ENCODE results near the gene DHFR2.
"Not testable (repeated sequence)": the region's sequence is repeated elsewhere in the genome, so short reads cannot be mapped to it uniquely, and the experiment has no call there.

Gene DHFR2

DNA sequence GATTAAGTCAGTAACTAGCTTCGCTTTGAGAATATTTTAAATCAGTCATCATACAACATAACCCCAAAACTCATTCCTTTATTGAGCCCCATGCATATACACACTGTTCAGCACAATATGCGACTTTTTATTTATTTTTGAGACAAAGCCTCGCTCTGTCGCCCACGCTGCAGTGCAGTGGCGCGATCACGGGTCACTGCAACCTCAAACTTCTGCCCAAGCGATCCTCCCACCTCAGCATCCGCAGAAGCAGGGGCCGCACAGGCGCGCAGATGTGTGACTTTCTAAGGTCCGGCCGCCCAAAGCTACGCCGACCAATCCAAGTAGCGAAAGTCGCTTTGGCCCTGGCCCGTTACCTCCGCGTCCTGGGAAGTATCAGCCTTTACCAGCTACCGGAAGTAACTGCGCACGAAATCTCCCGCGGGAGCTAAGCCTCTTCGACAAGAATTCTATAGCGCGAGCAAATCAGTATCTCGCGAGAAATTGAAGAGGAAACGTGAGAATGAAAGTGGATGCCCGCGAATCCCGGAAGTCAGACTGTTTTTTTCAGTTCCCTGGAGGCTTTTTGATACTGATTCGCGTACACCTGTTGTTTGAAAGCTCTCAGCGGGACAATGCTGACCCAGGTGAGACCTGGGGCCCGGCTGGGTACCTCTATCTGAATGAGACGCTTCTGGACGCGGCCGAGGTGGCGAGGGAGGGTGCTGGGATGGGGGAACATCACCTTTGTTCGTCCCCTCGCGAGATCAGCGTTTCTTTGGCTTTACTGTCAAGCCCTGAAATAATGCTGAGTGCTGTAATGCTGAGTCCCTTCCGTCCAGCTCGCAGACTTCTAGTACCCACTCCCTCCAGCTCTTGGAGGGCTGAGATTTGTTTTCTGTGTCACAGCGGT is at the start of gene DHFR2, which contains the start of gene NSUN3:
Gene DHFR2 (minus strand): TSS at position 404 of the 892 bp plus-strand sequence. CDS start 1,405 bp downstream, outside the sequence.
Gene NSUN3 (plus strand): TSS at position 549 of the 892 bp plus-strand sequence. CDS start 66 bp downstream, at position 615.
- TF ChIP-seq POLR2A (IDR thresholded peaks at IDR 0.05; ENCODE audit: low read depth, low read length), result peak; percentile 82
- FAIRE-seq, result peak; percentile 96
- peak; percentile 62 for DNase-seq (ENCODE audit: insufficient read length, low spot score)

DNA sequence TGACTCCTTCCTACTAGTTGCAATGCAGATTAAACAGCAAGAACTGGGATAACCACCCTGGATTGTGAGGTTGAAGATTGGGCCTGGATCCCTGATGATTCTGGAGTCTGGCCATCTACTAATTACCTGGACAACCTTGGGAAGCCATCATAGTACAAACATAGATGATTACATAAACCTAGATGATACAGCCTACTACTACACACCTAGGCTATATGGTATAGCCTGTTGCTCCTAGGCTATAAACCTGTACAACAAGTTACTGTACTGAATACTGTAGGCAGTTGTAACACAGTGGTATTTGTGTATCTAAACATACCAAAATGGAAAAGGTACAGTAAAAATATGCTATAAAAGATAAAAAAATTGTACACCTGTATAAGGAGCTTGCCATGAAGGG is 48.1 kb upstream of the DHFR2 start:
- no peak for FAIRE-seq
- TF ChIP-seq POLR2A (IDR thresholded peaks at IDR 0.05; ENCODE audit: low read depth, low read length), result no peak
- no peak for DNase-seq (ENCODE audit: insufficient read length, low spot score)

DNA sequence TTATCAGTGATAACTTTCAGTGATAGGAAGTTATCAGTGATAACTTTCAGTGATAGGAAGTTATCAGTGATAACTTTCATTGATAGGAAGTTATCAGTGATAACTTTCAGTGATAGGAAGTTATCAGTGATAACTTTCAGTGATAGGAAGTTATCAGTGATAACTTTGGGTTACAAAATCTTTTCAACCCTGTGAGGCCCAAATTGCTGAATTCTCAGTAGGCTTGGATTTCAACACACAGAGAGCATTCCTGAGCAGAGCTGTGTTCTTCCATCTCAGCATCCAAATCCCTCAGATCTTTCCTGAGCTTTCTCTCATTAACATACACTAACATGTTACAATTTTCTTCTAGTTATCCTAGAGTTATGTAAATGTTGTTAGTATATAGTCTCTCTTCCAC is 47.5 kb upstream of the DHFR2 start:
- FAIRE-seq; DNase-seq (ENCODE audit: insufficient read length, low spot score): not testable (repeated sequence)

DNA sequence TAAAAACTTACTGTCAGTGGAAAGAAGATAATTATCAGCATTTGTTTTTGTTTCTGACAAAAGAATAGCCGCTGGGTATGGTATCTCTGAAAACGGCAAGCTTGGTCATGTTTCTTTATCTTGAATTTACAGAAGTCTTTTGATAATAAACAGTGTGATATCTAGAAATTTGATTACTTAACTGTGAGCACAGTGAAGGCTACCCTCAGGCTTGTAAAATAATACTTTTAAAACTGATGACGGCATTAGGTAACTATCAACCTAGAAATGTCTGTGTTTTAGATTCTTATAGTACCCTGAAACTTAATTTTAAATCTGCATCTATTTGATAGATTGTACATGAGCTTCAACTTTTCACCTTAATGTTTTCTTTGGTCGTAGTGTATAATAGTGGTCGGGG is 43.6 kb upstream of the DHFR2 start:
- no peak for FAIRE-seq
- no peak for TF ChIP-seq POLR2A (IDR thresholded peaks at IDR 0.05; ENCODE audit: low read depth, low read length)
- DNase-seq (ENCODE audit: insufficient read length, low spot score), result no peak

DNA sequence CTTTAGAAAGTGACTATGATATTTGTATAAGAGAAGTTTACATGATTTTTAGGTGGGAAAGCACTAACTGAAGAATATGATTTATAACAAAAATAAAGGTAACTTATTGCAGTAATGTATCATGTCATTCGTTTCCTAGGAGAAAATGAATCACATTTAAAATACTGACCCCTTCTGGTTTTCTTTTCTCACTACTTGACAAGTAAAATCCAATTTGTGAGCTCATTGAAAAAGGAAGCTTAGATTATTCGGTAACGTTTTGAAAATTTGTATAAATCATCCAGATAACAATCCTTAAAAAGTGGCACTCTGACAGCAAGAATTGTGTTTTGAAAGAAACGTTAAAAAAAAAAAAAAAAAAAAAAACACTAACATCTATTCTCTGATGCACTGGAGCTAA is 39.1 kb upstream of the DHFR2 start:
- peak; percentile 33 for FAIRE-seq
- no peak for TF ChIP-seq POLR2A (IDR thresholded peaks at IDR 0.05; ENCODE audit: low read depth, low read length)
- DNase-seq (ENCODE audit: insufficient read length, low spot score), result no peak

DNA sequence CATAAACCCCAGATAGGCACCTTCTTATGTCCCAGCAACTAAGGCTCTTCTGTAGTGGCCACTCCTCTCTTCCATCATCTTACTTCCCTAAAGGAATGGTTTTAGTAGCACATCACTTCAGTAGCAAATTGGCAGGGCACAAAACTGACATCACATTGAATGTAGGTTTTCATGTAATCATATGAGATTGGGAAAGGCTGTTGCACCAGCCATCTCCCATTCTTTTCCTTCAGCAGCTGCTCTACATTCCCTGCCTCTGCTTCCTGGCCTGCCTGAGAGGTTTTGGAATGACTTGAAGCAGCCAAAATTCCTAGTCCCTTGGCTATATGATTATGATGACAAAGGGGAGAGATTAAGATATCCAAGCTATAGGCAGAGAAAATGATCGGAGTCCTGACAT is 36.6 kb upstream of the DHFR2 start:
- FAIRE-seq, result no peak
- no peak for DNase-seq (ENCODE audit: insufficient read length, low spot score)
- no peak for TF ChIP-seq POLR2A (IDR thresholded peaks at IDR 0.05; ENCODE audit: low read depth, low read length)

DNA sequence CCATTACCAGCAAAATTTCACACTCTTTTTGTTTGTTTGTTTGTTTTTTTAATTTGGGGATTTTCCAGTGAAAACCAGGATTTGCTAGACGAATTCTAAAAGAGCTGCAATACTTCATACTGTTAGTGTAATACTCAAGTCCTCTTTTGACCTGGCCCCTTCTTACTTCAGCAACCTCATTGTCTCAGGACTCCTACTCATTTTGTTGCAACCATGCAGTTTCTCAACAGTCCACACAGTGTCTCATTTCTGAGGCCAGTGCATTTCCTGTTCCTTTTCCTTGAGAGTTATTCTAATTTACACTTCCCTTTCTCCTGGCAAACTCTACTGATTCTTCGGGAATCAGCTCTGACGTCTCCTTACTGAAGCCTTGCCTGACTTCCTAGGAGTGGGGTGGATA is 35.7 kb upstream of the DHFR2 start:
- TF ChIP-seq POLR2A (IDR thresholded peaks at IDR 0.05; ENCODE audit: low read depth, low read length), result no peak
- no peak for DNase-seq (ENCODE audit: insufficient read length, low spot score)
- FAIRE-seq, result no peak

DNA sequence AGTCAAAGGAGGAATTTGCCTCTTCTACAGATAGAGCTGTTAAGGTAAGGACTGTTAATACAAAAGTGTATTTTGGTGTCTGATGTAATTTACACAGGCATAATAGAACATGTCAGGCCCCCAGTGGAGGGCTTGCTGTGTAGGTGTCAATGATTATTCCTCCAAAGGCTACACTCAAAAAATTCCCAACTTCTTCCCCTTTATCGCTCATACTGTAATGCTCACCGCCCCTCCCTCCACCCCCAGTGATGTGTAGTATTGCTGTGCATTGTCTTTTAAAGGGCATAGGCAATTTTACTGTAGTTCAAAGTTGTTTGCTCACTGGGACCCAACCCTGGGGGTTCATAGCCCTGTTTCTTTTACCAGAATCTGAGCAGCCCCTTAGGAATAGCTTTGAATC is 32.4 kb upstream of the DHFR2 start:
- no peak for TF ChIP-seq POLR2A (IDR thresholded peaks at IDR 0.05; ENCODE audit: low read depth, low read length)
- FAIRE-seq (no peak), DNase-seq (ENCODE audit: insufficient read length, low spot score) (no peak)

DNA sequence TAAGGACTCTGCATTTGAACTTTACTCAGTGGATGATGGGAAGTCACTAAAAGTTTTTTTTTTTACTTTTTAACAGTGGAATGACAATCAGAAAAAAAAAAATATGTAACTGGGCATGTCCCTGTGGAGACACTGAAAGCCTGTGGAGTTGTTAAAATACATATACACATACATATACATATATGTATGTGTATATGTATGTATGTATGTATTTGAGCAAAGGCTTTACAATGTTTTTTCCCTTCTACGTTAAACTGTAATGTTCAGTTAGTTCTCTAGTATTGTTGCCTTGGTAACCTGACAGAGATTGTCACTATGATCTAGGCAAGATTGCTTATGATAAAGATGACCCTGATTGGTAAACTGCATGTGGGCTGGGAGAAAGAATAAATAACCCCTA is 30.4 kb upstream of the DHFR2 start:
- no peak for DNase-seq (ENCODE audit: insufficient read length, low spot score)
- no peak for TF ChIP-seq POLR2A (IDR thresholded peaks at IDR 0.05; ENCODE audit: low read depth, low read length)
- FAIRE-seq, result no peak

DNA sequence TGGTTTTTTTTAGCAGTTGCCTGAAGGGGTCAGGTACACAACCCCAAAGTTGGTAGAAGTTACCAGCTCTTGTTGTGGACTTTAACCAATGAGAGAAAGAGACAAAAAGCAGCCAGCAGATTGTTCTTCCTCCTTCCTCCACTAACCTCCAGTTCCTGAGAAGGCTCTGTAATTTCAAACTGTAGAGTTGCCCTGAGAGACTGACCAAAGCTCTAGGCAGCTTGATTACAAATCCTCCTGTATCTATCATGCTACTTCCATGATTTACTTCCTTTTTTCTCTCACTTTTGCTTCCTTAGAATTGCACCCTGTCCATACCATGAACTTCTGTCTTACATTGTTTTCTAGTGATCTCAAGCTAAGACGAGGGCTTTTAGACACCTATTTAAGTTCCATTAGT is 29.4 kb upstream of the DHFR2 start:
- no peak for TF ChIP-seq POLR2A (IDR thresholded peaks at IDR 0.05; ENCODE audit: low read depth, low read length)
- DNase-seq (ENCODE audit: insufficient read length, low spot score) (no peak), FAIRE-seq (no peak)

DNA sequence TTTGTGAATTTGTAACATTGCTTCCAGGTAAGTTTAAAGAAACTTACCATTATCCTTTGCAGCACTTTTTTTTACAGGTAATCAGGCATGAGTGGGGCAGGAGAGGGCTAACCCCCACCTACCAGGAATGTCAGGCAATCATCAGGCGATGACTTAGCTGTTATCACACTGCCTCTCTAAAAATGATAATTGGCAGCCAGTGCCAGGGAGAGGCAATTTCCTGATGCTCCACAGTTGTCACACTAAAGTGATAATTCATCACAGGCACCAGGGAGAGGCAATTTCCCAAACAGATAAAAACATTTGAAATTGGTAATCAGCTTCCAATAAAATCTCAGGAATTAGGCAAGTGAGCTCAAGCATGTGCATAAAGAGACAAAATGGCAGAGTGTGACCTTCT is 26.4 kb upstream of the DHFR2 start:
- peak; percentile 11 for FAIRE-seq

DNA sequence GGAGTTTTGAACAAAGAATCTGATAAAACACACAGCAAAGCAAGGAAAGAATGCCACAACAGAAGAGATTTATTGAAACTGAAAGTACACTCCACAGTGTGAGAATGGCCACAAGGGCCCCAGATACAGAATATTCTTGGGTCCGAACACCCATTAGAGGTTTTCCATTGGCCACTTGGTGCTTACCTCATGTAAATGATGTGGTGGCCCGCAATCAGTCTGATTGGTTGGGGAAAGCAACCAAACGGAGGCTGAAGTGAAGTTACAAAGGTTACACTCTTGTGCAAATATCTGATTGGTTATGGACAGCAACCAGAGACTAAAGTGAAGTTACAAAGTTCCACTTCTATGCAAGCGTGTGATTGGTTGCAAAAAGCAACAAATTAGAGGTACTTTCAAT is 20.5 kb upstream of the DHFR2 start:
- DNase-seq (ENCODE audit: insufficient read length, low spot score), result no peak
- TF ChIP-seq POLR2A (IDR thresholded peaks at IDR 0.05; ENCODE audit: low read depth, low read length), result no peak
- FAIRE-seq, result no peak

More for the DNA sequence above, 26.4 kb upstream of the DHFR2 start:
- DNase-seq (ENCODE audit: insufficient read length, low spot score), result no peak
- TF ChIP-seq POLR2A (IDR thresholded peaks at IDR 0.05; ENCODE audit: low read depth, low read length), result no peak

DNA sequence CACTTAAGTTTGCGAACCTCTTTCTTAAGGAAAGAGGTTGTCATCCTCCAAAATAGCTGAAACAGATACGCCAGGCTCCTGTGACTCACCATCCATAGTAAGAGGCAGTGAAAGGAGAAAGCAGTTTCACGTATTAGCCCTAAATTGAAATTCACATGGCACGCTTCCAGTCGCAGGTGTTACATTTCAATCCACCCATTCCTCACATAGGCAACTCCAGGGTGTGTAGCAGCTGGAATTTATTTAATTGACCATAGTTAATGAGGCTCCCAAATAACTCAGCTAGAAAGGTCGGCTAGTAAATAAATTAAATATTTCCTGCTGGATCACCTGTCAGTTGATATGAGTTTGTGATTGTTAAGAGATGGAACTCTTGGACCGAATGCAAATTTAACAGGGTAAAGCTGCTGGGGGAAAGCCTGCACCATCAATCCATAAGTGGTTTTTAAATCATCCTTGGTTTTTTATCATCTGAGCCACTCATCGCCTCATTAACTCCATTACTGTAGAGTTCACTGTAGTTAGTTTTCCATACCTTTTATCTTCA is 19.7 kb upstream of the DHFR2 start:
- TF ChIP-seq POLR2A (IDR thresholded peaks at IDR 0.05; ENCODE audit: low read depth, low read length), result no peak
- no peak for FAIRE-seq
- DNase-seq (ENCODE audit: insufficient read length, low spot score), result no peak

DNA sequence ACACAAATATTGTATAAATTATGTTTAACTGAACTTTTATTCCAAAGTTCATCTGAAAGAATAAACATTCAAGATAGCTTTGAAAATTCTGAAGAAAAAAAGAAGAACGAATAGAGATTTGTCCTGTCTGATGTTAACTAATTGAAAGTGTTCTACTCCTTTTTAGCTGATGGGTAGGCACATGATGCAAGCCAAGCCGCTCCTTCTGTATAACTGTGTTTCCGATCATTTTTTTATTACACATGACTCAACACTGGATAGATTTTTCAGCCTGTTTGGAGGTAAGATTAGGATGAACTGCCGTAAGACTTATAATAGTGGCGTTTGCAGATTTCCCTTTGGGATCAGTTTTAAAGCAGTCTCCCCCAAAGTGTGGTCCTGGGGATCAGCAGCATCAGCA is 19.2 kb upstream of the DHFR2 start:
- TF ChIP-seq POLR2A (IDR thresholded peaks at IDR 0.05; ENCODE audit: low read depth, low read length), result no peak
- no peak for DNase-seq (ENCODE audit: insufficient read length, low spot score)
- FAIRE-seq, result no peak

DNA sequence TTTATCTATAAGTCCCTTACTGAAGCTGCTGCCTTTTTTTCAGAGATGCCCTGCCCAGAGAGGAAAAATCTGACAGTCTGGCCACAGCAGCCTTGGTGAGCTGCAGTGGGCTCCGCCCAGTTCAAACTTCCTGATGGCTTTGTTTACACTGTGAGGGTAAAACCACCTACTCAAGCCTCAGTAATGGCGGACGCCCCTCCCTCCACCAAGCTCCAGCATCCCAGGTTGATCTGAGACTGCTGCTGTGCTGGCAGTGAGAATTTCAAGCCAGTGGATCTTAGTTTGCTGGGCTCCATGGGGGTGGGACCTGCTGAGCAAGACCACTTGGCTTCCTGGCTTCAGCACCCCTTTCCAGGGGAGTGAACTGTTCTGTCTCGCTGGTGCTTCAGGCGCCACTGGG is 17.8 kb upstream of the DHFR2 start:
- not testable (repeated sequence) for DNase-seq (ENCODE audit: insufficient read length, low spot score); FAIRE-seq

Measured in H54 (cell line).